ENCODE measurements around the gene IFNLR1. TPM values are rescaled to one million over a fixed set of nuclear protein-coding genes. Genes with fewer than 3 reads are reported as not detected.
A peak's percentile ranks its signal among the peaks of the same experiment; 100 is the strongest.

Gene IFNLR1
- total and polyA plus RNA-seq, 4 donors, result 0.15 to 1.9 (median 0.32) TPM

GRCh38 chr1:24152631-24153494 is 34.2 kb downstream of the IFNLR1 start:
- Histone ChIP-seq H3K36me3 (ENCODE audit: control insufficient read depth in 1 of 2, insufficient read depth in 2 of 2, low read length in 1 of 2) (no peaks in the 10 kb centered on the region), H3K27me3 (ENCODE audit: control insufficient read depth in 1 of 2, insufficient read depth in 2 of 2, low read length in 1 of 2) (no peaks in the 10 kb centered on the region), H3K27ac (ENCODE audit: low read depth in 1 of 2, low read length in 2 of 2) (no peak overlapping the region), H3K9me3 (ENCODE audit: control insufficient read depth, low read length) (no peaks in the 10 kb centered on the region), H3K4me1 (ENCODE audit: control insufficient read depth in 1 of 2, insufficient read depth in 2 of 2, low read length in 2 of 2) (no peaks in the 10 kb centered on the region), H3K4me3 (ENCODE audit: low read length in 2 of 2) (no peak overlapping the region)
- ATAC-seq (ENCODE audit: low FRiP score) (no peak), DNase-seq (no peak)
- 90% methylated on average over 10 of the region's 10 CpGs for WGBS, 2 donors
- intact Hi-C loops (cut with DNase I), result no loop called here

- Histone ChIP-seq H3K4me3 (ENCODE audit: low read length in 2 of 2) (no peak overlapping the region), H3K27me3 (ENCODE audit: control insufficient read depth in 1 of 2, insufficient read depth in 2 of 2, low read length in 1 of 2) (no peaks in the 10 kb centered on the region), H3K9me3 (ENCODE audit: control insufficient read depth, low read length) (no peaks in the 10 kb centered on the region), H3K36me3 (ENCODE audit: control insufficient read depth in 1 of 2, insufficient read depth in 2 of 2, low read length in 1 of 2) (no peaks in the 10 kb centered on the region), H3K27ac (ENCODE audit: low read depth in 1 of 2, low read length in 2 of 2) (no peak overlapping the region), H3K4me1 (ENCODE audit: control insufficient read depth in 1 of 2, insufficient read depth in 2 of 2, low read length in 2 of 2) (no peaks in the 10 kb centered on the region)
- DNase-seq, result no peak
- intact Hi-C loops (cut with DNase I), result no loop called here
- no peak for ATAC-seq (ENCODE audit: low FRiP score)
- 19 to 23% methylated on average over 12 of the region's 12 CpGs for WGBS, 2 donors
Measured at GRCh38 chr1:24151175-24151533, 35.9 kb downstream of the IFNLR1 start.

GRCh38 chr1:24150234-24151174 is 36.6 kb downstream of the IFNLR1 start:
- DNase-seq (peak; percentile 91 to 96), ATAC-seq (ENCODE audit: low FRiP score) (peak; percentile 88)
- 16 to 17% methylated on average over 36 of the region's 36 CpGs for WGBS, 2 donors
- Histone ChIP-seq H3K27me3 (ENCODE audit: control insufficient read depth in 1 of 2, insufficient read depth in 2 of 2, low read length in 1 of 2) (no peaks in the 10 kb centered on the region), H3K4me3 (ENCODE audit: low read length in 2 of 2) (no peak overlapping the region), H3K27ac (ENCODE audit: low read depth in 1 of 2, low read length in 2 of 2) (no peak overlapping the region), H3K9me3 (ENCODE audit: control insufficient read depth, low read length) (no peaks in the 10 kb centered on the region), H3K4me1 (ENCODE audit: control insufficient read depth in 1 of 2, insufficient read depth in 2 of 2, low read length in 2 of 2) (no peaks in the 10 kb centered on the region), H3K36me3 (ENCODE audit: control insufficient read depth in 1 of 2, insufficient read depth in 2 of 2, low read length in 1 of 2) (no peaks in the 10 kb centered on the region)
- intact Hi-C loops (cut with DNase I), result no loop called here

GRCh38 chr1:24149866-24150233 is 37.2 kb downstream of the IFNLR1 start:
- intact Hi-C loops (cut with DNase I), result no loop called here
- 61 to 67% methylated on average over 5 of the region's 5 CpGs for WGBS, 2 donors
- no peak for ATAC-seq (ENCODE audit: low FRiP score)

GRCh38 chr1:24147816-24148215 is 39.3 kb downstream of the IFNLR1 start:
- Histone ChIP-seq H3K27ac (ENCODE audit: low read depth in 1 of 2, low read length in 2 of 2) (no peak overlapping the region), H3K4me3 (ENCODE audit: low read length in 2 of 2) (no peak overlapping the region), H3K4me1 (ENCODE audit: control insufficient read depth in 1 of 2, insufficient read depth in 2 of 2, low read length in 2 of 2) (no peaks in the 10 kb centered on the region), H3K9me3 (ENCODE audit: control insufficient read depth, low read length) (no peaks in the 10 kb centered on the region), H3K36me3 (ENCODE audit: control insufficient read depth in 1 of 2, insufficient read depth in 2 of 2, low read length in 1 of 2) (no peaks in the 10 kb centered on the region), H3K27me3 (ENCODE audit: control insufficient read depth in 1 of 2, insufficient read depth in 2 of 2, low read length in 1 of 2) (no peaks in the 10 kb centered on the region)
- 76 to 79% methylated on average over 6 of the region's 6 CpGs for WGBS, 2 donors
- intact Hi-C loops (cut with DNase I), result no loop called here
- ATAC-seq (ENCODE audit: low FRiP score) (no peak), DNase-seq (no peak)

More at GRCh38 chr1:24149866-24150233, 37.2 kb downstream of the IFNLR1 start:
- Histone ChIP-seq H3K27ac (ENCODE audit: low read depth in 1 of 2, low read length in 2 of 2) (no peak overlapping the region), H3K9me3 (ENCODE audit: control insufficient read depth, low read length) (no peaks in the 10 kb centered on the region), H3K4me1 (ENCODE audit: control insufficient read depth in 1 of 2, insufficient read depth in 2 of 2, low read length in 2 of 2) (no peaks in the 10 kb centered on the region), H3K36me3 (ENCODE audit: control insufficient read depth in 1 of 2, insufficient read depth in 2 of 2, low read length in 1 of 2) (no peaks in the 10 kb centered on the region), H3K27me3 (ENCODE audit: control insufficient read depth in 1 of 2, insufficient read depth in 2 of 2, low read length in 1 of 2) (no peaks in the 10 kb centered on the region), H3K4me3 (ENCODE audit: low read length in 2 of 2) (no peak overlapping the region)
- DNase-seq, result no peak

GRCh38 chr1:24147194-24147593 is 39.9 kb downstream of the IFNLR1 start:
- no peak overlapping the region for H3K4me3 ChIP-seq (ENCODE audit: low read length in 2 of 2)
- DNase-seq, result no peak
- 93 to 97% methylated on average over 9 of the region's 9 CpGs for WGBS, 2 donors
- no peaks in the 10 kb centered on the region for H3K9me3 ChIP-seq (ENCODE audit: control insufficient read depth, low read length)
- H3K27ac ChIP-seq (ENCODE audit: low read depth in 1 of 2, low read length in 2 of 2), result no peak overlapping the region
- intact Hi-C loops (cut with DNase I), result no loop called here
- H3K36me3 ChIP-seq (ENCODE audit: control insufficient read depth in 1 of 2, insufficient read depth in 2 of 2, low read length in 1 of 2), result no peaks in the 10 kb centered on the region
- H3K4me1 ChIP-seq (ENCODE audit: control insufficient read depth in 1 of 2, insufficient read depth in 2 of 2, low read length in 2 of 2), result no peaks in the 10 kb centered on the region
- H3K27me3 ChIP-seq (ENCODE audit: control insufficient read depth in 1 of 2, insufficient read depth in 2 of 2, low read length in 1 of 2), result no peaks in the 10 kb centered on the region
- no peak for ATAC-seq (ENCODE audit: low FRiP score)

- no peaks in the 10 kb centered on the region for H3K36me3 ChIP-seq (ENCODE audit: control insufficient read depth in 1 of 2, insufficient read depth in 2 of 2, low read length in 1 of 2)
- peak within 1 kb of the TSS; percentile 32 to 35 for H3K4me3 ChIP-seq (ENCODE audit: low read length in 2 of 2)
- H3K27ac ChIP-seq (ENCODE audit: low read depth in 1 of 2, low read length in 2 of 2), result no peak within 1 kb of the TSS
- WGBS, 2 donors, result 22 to 28% methylated on average over 22 of the region's 22 CpGs
- H3K27me3 ChIP-seq (ENCODE audit: control insufficient read depth in 1 of 2, insufficient read depth in 2 of 2, low read length in 1 of 2), result no peaks in the 10 kb centered on the region
- DNase-seq (peak in 1 of 2 donors; percentile 78), ATAC-seq (ENCODE audit: low FRiP score) (peak; percentile 43)
- H3K9me3 ChIP-seq (ENCODE audit: control insufficient read depth, low read length), result no peaks in the 10 kb centered on the region
- H3K4me1 ChIP-seq (ENCODE audit: control insufficient read depth in 1 of 2, insufficient read depth in 2 of 2, low read length in 2 of 2), result no peaks in the 10 kb centered on the region
- intact Hi-C loops (cut with DNase I), result no loop called here
Measured at GRCh38 chr1:24142546-24143534, 44.2 kb downstream of the IFNLR1 start, which contains the start of gene IL22RA1. TSS of gene IL22RA1 (minus strand) at chr1:24143140. CDS start at chr1:24143082, 58 bp downstream.
